Measurements from ENCODE around the gene TCF21.

DNA sequence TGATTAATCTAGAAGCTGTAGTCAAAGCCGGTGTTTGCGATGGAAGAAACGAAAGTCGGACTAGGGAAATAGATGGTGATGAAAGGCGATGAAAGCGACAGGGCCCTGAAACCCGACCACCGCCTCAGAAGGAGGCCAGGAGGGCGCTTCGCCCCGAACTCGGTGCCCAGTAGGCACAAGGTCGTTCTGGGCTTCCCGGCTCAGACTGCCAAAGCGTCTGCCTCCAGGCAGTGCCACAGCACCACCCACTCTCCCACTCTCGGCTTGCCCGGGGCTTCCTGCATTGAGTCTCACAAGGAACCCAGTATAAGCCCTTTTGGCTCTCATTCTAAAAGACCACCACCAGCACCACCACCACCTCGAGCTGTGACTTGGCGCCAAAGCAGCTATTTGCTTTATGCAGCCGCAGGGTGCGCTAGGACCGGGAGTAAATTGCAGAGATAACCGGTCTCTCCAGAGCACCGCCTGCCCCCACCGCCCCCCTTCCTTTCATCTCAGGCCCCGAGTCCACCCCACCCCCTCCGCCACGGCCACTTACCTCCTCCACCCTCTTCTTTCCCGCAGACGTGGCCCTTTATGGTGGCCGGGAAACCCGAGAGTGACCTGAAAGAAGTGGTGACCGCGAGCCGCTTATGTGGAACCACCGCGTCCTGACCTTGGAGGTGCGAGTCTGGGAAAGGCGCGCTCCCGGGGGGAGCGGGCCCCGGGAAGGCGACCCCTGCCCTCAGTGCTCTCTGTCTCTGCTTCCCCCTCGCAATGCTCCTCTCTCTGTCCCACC lies 2.4 kb downstream of the TCF21 start:
- TF ChIP-seq, protein P1, sequence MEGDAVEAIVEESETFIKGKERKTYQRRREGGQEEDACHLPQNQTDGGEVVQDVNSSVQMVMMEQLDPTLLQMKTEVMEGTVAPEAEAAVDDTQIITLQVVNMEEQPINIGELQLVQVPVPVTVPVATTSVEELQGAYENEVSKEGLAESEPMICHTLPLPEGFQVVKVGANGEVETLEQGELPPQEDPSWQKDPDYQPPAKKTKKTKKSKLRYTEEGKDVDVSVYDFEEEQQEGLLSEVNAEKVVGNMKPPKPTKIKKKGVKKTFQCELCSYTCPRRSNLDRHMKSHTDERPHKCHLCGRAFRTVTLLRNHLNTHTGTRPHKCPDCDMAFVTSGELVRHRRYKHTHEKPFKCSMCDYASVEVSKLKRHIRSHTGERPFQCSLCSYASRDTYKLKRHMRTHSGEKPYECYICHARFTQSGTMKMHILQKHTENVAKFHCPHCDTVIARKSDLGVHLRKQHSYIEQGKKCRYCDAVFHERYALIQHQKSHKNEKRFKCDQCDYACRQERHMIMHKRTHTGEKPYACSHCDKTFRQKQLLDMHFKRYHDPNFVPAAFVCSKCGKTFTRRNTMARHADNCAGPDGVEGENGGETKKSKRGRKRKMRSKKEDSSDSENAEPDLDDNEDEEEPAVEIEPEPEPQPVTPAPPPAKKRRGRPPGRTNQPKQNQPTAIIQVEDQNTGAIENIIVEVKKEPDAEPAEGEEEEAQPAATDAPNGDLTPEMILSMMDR (IDR thresholded peaks at IDR 0.05 in 4 of 5, conservative IDR thresholded peaks at IDR 0.05 in 1 of 5) = no peak
- TF ChIP-seq POLR2A (IDR thresholded peaks at IDR 0.05) = no peak

All from gastrocnemius medialis (tissue), 4 donors.